MM.1S (cell line): ENCODE data around the gene STK39.

Source experiments
- DNase-seq: peaks from one replicate; pipeline ENCODE4 v3.0.0-alpha.2; 2015
- H2AFZ ChIP-seq: fragments of 300-600 bp; sonication (generic); 2 replicates; pipeline ENCODE4 v1.6.0; 2016; ENCODE audit warnings: antibody characterized with exemption, low read length
- H3F3A ChIP-seq: fragments of 300-600 bp; sonication (generic); 2 replicates; pipeline ENCODE4 v1.6.1; 2016; ENCODE audit warnings: mild to moderate bottlenecking, antibody characterized with exemption, low read length, moderate library complexity, mixed read lengths; ENCODE audit not compliant: insufficient read depth
- H3K27ac ChIP-seq: fragments of 300-600 bp; sonication (generic); 2 replicates; pipeline ENCODE4 v1.5.1; 2016; ENCODE audit warnings: mild to moderate bottlenecking, low read length
- H3K27me3 ChIP-seq: fragments of 300-600 bp; sonication (generic); replicated peaks from 2 replicates; pipeline ENCODE4 v1.6.0; 2016; ENCODE audit warnings: low read length; ENCODE audit not compliant: insufficient read depth
- H3K36me3 ChIP-seq: fragments of 300-600 bp; sonication (generic); replicated peaks from 2 replicates; pipeline ENCODE4 v1.6.1; 2016; ENCODE audit warnings: mild to moderate bottlenecking, low read length, mixed read lengths; ENCODE audit not compliant: insufficient read depth
- H3K4me1 ChIP-seq: fragments of 300-600 bp; sonication (generic); 2 replicates; pipeline ENCODE4 v1.6.1; 2016; ENCODE audit warnings: low read length, mixed read lengths
- H3K4me2 ChIP-seq: fragments of 300-600 bp; sonication (generic); 2 replicates; pipeline ENCODE4 v1.6.0; 2016; ENCODE audit warnings: low read depth, low read length
- H3K4me3 ChIP-seq: fragments of 300-600 bp; sonication (generic); 2 replicates; pipeline ENCODE4 v1.5.1; 2016; ENCODE audit warnings: low read length, mixed read lengths
- H3K79me2 ChIP-seq: fragments of 300-600 bp; sonication (generic); 2 replicates; pipeline ENCODE4 v1.6.1; 2016; ENCODE audit warnings: mixed run types, low read length, mixed read lengths
- H3K9ac ChIP-seq: fragments of 300-600 bp; sonication (generic); 2 replicates; pipeline ENCODE4 v1.6.1; 2016; ENCODE audit warnings: low read length, mixed read lengths
- H3K9me2 ChIP-seq: fragments of 300-600 bp; sonication (generic); replicated peaks from 2 replicates; pipeline ENCODE4 v1.6.1; 2016; ENCODE audit warnings: mild to moderate bottlenecking, low read length, mixed read lengths; ENCODE audit not compliant: insufficient read depth
- H3K9me3 ChIP-seq: fragments of 300-600 bp; sonication (generic); replicated peaks from 2 replicates; pipeline ENCODE4 v1.6.1; 2016; ENCODE audit warnings: mild to moderate bottlenecking, low read length, mixed read lengths; ENCODE audit not compliant: insufficient read depth
- H4K20me1 ChIP-seq: fragments of 300-600 bp; sonication (generic); 2 replicates; pipeline ENCODE4 v1.6.1; 2016; ENCODE audit warnings: mild to moderate bottlenecking, low read length, moderate library complexity, mixed read lengths; ENCODE audit not compliant: insufficient read depth
- EZH2 ChIP-seq: fragments of 300-600 bp; sonication (generic); optimal IDR thresholded peaks from 2 replicates; pipeline ENCODE3; 2017; ENCODE audit warnings: low read depth, mild to moderate bottlenecking, antibody characterized with exemption, low read length, mixed read lengths
- EZH2phosphoT487 ChIP-seq: fragments of 300-600 bp; sonication (generic); IDR thresholded peaks from 2 replicates; pipeline ENCODE4 v1.6.1; 2018; ENCODE audit warnings: antibody characterized with exemption, low read length
- TF ChIP-seq, protein P1 (sequence below): fragments of 300-600 bp; sonication (generic); IDR thresholded peaks from 2 replicates; pipeline ENCODE4 v1.5.1; 2016; ENCODE audit warnings: antibody characterized with exemption, low read length, mixed read lengths

Gene STK39

DNA sequence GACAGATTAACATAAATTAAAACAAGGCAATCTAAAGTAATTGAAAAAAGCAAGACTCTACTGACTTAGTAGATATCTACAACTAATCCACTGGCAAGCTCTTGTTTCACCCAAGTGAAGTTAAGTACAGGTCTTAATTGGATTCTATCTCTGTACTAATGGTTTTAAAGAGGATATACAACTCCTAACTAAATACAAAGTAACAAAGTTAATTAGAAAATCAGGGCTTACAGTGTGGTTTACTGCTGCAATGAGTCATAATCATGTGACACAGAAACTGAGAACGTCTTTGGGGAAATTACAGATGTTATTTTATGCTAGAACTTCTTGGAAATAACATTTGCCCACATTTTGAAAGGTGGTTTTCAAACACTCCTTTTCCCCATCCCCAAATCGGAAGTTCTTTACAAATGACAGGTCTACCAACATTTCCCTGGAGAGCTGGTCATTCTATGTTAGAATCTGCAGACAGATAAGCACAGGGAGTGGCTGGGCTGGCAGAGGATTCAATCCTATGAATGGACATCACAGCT, 245.3 kb downstream of the STK39 start:
- TF ChIP-seq, protein P1, sequence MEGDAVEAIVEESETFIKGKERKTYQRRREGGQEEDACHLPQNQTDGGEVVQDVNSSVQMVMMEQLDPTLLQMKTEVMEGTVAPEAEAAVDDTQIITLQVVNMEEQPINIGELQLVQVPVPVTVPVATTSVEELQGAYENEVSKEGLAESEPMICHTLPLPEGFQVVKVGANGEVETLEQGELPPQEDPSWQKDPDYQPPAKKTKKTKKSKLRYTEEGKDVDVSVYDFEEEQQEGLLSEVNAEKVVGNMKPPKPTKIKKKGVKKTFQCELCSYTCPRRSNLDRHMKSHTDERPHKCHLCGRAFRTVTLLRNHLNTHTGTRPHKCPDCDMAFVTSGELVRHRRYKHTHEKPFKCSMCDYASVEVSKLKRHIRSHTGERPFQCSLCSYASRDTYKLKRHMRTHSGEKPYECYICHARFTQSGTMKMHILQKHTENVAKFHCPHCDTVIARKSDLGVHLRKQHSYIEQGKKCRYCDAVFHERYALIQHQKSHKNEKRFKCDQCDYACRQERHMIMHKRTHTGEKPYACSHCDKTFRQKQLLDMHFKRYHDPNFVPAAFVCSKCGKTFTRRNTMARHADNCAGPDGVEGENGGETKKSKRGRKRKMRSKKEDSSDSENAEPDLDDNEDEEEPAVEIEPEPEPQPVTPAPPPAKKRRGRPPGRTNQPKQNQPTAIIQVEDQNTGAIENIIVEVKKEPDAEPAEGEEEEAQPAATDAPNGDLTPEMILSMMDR: no peak
- no peak for TF ChIP-seq EZH2
- no peak for TF ChIP-seq EZH2phosphoT487
- no peaks in the 10 kb centered on the region for H3F3A ChIP-seq
- H3K9ac ChIP-seq: no peak overlapping the region
- no peak overlapping the region; the same call in 1 of the 2 replicates for H3K27ac ChIP-seq
- H3K4me2 ChIP-seq: peak overlapping the region; percentile 14; the same call in 1 of the 2 replicates
- DNase-seq: peak; percentile 10
- no peaks in the 10 kb centered on the region for H3K9me3 ChIP-seq
- no peaks in the 10 kb centered on the region for H3K36me3 ChIP-seq
- no peaks in the 10 kb centered on the region for H3K9me2 ChIP-seq
- no peak overlapping the region for H2AFZ ChIP-seq
- H3K4me1 ChIP-seq: peaks cover 12% of the 10 kb centered on the region
- H3K79me2 ChIP-seq: no peaks in the 10 kb centered on the region
- H3K27me3 ChIP-seq: no peaks in the 10 kb centered on the region
- no peak overlapping the region for H3K4me3 ChIP-seq
- no peaks in the 10 kb centered on the region for H4K20me1 ChIP-seq

DNA sequence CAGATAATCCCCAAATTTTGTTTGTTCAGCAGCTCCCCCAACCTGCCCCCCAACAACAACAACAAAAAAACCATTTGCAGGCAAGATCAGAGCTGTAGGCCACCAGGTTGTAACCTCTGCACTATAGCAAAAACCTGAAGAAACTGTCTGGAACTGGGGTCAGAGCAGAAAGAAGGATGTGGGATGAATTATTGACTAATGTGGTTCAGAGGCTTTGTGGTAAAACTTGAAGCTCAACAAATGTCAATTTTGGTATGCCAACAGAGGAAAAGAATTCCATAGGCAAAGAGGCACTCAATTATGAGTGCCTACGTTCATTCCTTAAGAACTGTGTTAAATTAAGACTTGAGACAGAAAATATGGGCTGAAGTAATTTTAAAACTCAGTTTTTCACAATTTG, 255.1 kb downstream of the STK39 start:
- H3K27ac ChIP-seq: no peak overlapping the region
- DNase-seq: no peak

DNA sequence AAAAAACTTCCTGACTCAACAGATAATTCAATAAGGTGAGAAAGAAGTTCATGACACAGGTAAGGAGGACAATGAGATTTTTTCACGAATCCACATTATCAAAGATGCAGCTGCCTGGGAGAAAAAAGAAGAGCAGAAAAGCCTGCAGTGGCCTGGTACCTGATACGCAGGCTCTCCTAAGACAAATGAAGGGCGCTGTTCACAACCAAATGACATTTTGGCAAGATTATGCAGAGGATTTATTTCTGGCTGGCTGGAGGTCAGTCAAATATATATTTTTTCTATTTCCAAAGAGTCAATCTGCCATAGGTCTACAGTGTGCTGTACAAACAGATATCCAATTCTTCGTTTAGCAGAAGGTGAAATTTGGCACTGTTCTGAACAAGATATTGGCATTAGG, 257.3 kb downstream of the STK39 start:
- no peaks in the 10 kb centered on the region for H3K36me3 ChIP-seq

More for the DNA sequence above, 255.1 kb downstream of the STK39 start:
- Histone ChIP-seq H3K4me1 (no peaks in the 10 kb centered on the region), H3K79me2 (no peaks in the 10 kb centered on the region), H3K36me3 (no peaks in the 10 kb centered on the region), H3K9me3 (no peaks in the 10 kb centered on the region), H3K9ac (no peak overlapping the region), H4K20me1 (no peaks in the 10 kb centered on the region), H3F3A (no peaks in the 10 kb centered on the region), H3K4me2 (no peak overlapping the region), H3K9me2 (no peaks in the 10 kb centered on the region), H3K27me3 (no peaks in the 10 kb centered on the region), H2AFZ (no peak overlapping the region), H3K4me3 (no peak overlapping the region)
- TF ChIP-seq, protein P1: no peak
- TF ChIP-seq EZH2: no peak
- no peak for TF ChIP-seq EZH2phosphoT487

More for the DNA sequence above, 257.3 kb downstream of the STK39 start:
- H3K79me2 ChIP-seq: no peaks in the 10 kb centered on the region
- H3K9ac ChIP-seq: no peak overlapping the region
- no peak overlapping the region for H3K4me2 ChIP-seq
- H2AFZ ChIP-seq: no peak overlapping the region
- no peaks in the 10 kb centered on the region for H3F3A ChIP-seq
- no peak overlapping the region for H3K27ac ChIP-seq
- no peak overlapping the region for H3K4me3 ChIP-seq
- DNase-seq: no peak
- no peaks in the 10 kb centered on the region for H3K9me2 ChIP-seq
- H3K9me3 ChIP-seq: no peaks in the 10 kb centered on the region
- H4K20me1 ChIP-seq: no peaks in the 10 kb centered on the region
- TF ChIP-seq, protein P1: no peak
- TF ChIP-seq EZH2phosphoT487: no peak
- TF ChIP-seq EZH2: no peak
- no peaks in the 10 kb centered on the region for H3K4me1 ChIP-seq
- no peaks in the 10 kb centered on the region for H3K27me3 ChIP-seq
